AG08396 (cell line): ENCODE results near the gene NEMP2.
"Not testable (repeated sequence)": the region's sequence is repeated elsewhere in the genome, so short reads cannot be mapped to it uniquely, and the experiment has no call there.

Experiments
- DNase-seq: peaks from one replicate; pipeline ENCODE4 v3.0.0; 2012; ENCODE audit warnings: low spot score, mixed read lengths

Gene NEMP2

DNA sequence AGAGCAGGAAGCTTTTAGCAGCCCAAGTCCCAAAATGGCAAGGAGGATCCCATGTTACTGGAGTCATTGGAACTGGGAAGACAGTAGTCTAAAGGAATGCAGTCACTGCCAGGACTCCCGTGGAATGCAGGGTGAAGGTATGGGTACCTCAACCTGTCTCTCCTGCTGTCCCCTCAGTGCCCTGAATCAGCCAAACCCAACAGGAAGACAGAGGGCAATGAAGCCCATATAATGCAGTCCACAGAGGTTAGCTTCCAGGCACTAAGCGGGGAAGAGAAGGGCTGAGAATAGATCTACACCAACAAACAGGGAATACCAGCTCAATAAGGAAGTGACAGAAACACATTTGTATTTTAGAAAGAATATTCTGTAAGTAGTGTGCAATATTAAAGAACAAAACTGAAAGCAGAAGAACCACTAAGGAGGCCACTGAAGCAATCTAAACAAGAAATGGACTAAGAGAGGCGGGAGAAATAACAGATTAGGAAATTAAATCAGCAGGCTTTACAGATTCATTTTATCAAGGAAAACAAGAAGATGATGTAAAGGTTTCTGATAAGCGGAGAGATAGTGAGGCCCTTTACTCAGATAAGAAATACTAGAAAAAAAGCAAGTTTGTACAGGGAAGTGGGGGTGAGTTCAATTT lies 8.3 kb downstream of the NEMP2 start:
- no peak for DNase-seq

DNA sequence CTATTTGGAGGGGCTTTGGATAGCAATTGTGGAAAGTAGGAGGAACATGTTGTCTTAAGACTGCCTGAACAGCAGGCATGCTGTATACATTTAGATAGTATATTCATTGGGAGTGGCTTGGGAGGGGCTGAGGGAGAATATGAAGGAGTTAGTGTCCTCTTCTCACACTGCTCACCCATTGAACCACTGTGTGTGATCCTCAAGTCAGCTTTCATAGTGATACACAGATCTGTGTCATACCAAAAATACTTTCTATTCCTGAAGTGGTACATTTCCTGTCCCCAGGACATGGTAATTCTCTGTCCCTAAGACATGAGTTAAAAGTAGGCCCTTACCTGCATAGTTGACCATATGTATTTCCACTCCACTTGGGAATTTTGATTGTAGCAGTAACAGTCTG lies 9.6 kb downstream of the NEMP2 start:
- no peak for DNase-seq

DNA sequence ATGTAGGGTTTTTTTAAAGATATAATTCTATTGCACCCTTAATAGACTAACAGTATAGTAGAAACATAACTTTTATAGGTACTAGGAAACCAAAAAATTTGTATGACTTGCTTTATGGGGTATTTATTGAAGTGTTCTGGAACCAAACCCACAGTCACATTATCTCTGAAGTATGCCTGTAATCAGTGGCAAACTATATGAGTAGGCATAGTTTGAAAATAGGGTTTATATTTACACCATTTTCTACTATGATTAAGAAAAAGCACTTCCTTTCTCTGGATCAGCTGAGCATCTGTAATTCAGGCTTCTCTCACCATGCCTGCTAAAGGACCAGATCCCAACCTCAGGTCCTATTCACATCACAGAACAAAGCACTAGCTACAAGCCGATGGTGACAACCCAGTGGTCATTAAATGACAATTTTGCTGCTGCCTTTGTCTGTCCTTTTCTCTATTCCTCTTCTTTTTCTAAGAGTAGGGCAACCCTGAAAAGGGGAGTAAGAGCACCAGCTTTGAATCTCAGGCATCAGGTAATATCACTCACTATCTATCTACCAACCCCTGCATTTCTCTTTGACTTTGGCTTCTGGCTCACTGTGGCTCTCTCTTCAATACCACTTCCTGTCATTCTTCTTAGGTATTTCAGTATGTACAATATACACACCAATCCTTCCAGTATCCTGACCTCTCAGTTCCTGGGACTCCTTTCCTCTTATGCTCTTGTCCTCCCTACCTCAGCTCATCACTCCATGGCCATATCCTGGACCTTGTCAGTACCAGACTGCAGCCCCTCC lies 14.4 kb downstream of the NEMP2 start:
- DNase-seq = no peak

DNA sequence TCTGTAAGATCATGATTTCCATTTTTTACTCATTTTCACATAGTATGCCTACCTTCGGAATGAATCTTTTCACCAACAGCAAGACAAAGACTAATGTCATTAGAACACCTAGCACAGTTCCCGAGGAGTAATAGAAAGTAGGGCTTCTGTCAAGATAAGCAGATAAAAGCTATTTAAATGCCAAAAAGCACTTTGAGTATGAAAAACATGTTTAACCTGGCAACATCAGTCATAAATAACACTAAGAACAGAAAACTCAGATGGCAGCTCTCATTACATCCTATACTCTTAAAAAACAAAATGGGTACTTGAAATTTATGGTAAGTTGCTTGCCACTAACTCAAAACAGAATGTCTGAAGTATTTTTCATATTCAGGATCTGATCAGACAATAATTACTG lies 17.1 kb downstream of the NEMP2 start:
- DNase-seq = no peak

DNA sequence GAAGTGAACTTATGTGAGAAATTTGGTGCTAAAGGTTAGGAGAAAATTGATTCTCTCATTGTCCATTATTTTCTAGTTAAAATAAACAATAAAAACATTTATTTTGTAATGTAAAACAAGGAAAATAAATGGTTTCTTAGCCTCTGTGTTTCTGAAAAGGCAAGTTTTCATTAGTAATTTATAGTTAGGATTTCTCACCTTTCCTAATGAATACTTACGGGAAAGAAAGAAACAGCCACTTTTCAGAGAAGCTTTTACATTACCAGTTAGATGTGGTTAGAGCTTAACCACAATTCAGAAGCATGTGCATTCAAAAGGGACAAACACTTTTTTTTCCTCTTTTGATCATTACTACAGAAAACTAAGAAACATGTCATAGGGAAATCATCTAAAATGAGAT lies 18.8 kb downstream of the NEMP2 start:
- DNase-seq = no peak

DNA sequence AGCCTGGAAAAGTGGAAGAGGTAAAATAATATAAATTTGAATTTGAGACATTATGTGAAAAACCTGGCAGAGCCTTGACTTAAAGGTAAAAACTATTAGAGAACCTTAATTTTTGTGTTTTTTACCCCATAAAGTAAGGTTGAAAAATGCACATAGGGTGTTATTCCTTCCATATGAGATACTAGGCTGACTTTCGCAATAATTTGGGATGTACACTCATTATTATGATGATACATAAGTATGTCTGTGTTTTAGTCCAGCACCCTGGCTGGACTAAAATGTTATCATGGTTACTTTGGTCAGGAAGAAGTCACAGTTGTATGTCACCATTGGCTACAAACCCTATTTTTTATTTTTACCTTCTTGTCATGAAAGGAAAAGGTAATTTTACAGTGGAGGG lies 19.8 kb downstream of the NEMP2 start:
- no peak for DNase-seq

DNA sequence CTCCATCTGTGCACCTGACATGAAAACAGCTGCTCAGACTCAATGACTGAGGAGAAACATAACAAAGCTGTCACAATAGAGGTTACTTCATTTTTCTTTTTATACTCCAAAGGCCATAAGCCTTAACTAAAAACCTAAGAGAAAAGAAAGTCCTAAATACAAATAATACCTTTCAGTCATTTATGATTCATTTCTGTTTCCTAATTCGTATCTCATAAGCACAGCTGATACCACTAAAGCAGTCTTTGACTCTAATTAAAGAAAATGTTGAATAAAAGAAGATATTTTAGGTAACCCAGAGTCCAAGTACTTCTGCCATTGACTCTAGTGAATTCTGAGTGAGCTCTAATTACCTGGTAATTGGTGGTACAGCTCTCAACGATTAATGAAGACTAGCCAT lies 20.6 kb downstream of the NEMP2 start:
- DNase-seq = no peak

DNA sequence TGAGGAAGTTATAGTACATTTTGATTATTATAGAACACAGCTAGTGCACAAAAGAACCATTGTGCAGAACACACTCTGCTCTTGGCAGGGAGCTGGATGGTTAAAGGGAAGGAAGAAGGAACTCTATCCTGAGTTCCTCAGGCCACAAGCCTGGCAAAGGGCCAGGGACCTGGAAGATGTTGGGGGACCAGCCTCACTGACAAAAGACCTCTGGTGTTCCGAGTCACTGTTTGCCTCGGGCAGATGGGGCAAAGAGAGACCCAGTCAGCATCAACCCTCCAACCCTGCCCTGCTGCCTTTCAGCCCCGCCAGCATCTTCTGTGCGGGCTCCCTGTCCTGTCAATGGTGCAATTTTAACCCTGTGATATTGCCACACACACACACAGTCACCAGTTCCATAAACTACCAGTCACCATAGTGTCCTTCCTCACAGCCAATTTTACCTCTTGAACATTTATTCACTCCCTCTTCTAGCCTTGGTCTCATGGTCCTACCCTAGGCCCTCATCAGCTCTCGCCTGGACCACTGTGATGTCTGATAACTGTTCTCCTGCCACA lies 21.9 kb downstream of the NEMP2 start:
- DNase-seq = no peak

DNA sequence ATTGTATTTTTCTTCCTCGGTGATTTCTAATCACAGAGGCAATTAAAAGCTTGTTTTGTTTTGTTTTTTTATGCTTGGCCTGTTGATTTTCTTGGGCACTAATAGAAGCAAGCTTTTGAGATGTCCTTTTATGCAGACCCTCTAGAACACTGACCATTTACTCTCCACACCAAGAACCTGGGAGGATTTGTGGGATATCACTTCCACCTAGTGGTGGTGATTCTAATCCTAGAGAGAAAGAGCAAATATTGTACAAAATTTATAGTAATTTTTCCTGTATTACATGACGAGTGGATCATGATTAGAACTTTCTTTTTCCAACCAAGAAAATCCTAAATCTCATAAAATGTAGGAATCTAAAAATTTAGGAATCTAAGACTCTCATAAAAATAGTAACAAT lies 23.4 kb downstream of the NEMP2 start:
- DNase-seq = peak; percentile 38

DNA sequence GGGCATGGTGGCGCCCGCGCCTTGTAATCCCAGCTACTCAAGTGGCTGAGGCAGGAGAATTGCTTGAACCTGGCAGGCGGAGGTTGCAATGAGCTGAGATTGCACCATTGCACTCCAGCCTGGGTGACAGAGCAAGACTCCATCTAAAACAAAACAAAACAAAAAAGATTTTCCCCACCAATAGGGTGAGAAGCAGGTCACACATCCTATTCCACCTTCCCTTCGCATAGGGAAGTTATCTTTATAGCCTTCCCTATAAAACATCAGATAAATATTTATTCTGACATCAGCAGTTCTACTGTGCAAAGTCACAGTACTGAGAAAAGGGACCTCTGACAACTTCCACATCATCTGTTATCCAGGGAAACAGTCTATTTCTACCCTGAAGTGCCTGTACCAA lies 24.6 kb downstream of the NEMP2 start:
- DNase-seq = not testable (repeated sequence)

DNA sequence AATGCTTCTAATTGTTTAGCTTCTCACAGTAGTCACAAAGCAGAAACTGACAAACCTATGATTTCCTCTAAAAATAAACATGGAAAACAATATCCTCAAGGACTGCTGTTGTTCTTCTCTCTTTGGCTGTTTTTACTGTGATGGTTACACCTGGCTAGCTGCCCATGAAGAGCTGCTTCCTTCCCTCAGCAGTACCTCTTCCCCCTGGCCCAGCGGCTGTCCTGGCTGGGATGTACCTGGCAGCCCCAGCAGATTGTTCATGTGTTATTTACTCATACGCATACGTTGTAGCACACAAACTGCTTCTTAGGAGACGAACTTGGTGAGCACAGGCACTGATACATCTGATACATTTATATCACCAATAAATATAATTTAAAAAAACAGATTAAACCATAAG lies 27.4 kb downstream of the NEMP2 start:
- no peak for DNase-seq

DNA sequence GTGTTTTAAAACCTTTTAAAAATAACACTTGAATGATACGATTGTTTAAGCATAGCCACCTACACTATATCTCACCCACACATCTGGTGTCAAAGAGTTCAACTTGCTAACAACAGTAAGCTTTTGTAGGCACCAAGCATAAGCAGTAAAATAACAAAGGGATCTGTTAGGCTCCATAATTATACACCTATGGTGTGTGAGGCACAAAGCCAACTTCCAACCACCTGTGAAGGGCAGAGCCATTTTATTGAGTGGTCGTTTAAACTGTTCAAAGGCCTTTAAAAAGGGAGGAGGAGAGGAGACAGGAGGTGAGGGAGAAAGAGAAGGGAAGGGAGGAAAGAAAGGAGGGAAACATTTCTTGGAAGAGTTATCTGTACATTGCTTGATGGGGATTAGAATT lies 27.9 kb downstream of the NEMP2 start:
- DNase-seq = no peak

DNA sequence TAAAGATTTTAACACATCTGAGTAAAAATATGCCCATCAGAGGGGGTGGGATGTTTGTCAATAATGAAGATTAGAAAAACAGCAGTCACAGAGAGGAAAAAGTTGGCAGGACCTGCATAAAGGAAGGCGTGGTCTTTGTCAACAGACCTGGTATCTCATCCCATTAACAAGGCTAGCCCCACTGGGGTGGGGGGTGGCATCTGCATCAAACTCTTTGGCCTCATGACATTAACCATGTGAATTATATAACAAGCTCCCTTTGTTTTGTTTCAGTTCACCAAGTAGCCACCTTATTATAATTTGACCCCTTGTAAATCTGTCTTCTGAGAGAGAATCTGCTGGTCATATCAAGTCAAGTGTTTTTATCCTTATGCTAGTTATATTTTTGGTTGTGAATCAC lies 28.8 kb downstream of the NEMP2 start:
- no peak for DNase-seq

DNA sequence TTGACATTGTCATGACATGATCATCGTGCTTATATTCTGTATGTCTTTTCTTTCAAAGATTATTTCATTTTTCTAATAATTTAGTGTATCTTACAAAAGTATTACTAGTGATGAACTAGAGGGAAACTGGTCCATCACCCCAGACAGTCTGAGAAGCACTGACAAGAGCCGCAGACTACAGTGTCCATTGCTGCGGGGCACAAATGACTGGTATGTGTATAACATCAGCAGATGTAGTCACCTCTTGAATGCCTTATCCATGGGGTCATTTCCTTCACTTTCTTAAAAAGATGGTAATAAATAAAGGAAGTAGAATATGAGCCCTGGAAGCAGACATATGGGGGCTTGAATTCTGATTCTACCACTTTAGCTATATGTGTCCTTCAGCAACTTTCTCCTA lies 29.6 kb downstream of the NEMP2 start:
- no peak for DNase-seq

DNA sequence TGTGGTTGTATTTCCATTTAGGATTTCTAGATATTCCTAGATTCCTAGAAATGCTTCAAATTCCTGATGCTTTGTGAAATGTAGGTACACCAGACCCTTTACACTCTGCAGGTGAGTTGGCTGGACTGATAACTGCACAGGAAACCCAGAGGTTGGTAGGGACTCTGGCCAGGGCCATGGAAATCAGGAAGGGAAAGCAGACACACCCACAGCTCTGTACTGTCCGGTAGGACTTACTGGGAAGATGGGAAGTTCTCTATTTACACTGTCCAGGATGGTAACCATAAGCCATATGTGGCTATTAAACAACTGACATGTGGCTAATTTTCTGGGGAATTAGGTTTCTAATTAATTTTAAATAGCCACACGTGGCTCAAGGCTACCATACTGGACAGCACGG lies 31.4 kb downstream of the NEMP2 start:
- DNase-seq = no peak

DNA sequence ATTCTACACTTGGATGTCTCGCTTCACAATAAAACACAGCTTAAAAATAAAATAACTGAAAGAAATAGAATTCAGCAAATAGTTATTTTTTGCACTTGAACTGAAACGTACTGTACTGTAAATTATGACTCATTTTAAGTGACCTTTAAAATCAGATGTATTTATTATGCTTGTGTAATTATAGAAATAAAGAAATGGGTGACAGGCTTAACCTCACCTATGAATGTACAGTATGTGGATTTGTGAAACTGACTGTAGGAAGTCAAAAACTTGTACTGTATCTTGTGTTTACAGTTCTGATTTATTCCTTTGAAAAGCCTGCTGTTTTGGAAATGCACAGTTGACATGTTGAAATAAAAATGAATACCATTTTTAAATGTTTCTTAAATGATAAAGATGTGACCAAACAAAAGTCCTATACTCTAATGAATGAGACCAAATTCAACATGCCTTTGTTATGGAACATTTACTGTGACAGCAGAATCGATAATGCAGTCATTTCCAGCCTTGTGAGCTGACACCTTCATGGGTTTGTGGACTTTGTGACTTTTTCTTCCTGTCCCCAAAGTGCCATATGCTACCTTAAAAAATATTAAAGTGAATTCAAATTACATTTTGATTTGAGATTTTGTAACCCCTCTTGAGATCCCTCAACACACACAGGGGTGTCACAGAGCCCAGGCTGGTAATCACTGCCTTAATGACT lies 32.7 kb downstream of the NEMP2 start:
- DNase-seq = no peak

DNA sequence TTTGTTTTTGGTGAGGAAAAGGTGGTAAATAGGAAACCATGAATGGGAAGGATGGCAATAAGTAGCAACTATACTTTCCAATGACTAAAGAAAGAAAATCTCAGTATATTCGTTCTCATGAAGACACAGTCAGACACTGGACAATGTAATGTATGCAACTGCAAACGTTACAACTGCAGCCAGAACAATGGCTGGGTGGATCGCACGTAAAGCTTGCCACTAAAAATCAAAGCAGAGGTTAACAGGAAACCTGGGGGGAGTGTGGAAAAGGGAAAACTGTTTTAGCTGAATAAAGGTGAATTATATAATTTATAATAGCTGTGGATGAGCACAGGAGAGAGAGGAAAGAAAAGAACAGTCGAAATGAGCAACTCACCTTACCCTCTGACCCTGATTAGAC lies 33.3 kb downstream of the NEMP2 start:
- no peak for DNase-seq

DNA sequence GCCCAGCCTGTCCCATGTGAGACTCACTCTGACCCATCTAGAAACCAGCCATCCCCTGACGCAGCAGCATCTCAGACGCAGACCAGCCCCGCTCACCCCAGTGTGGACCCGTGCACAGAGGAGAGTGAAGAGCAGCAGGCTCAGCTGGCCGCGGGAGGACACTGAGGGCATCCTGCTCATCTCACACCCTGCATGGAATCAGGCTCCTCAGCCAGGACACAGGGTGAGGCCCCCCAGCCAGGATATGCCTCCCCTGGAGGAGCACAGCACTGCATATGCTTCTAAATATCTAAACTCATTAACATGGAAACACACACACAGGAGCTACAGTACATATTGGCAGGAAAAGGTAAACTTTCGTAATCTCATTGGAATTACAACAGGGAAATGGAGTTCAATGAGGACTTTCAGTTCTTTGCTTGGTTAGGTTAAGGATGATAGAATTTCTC lies 34.4 kb downstream of the NEMP2 start:
- no peak for DNase-seq

DNA sequence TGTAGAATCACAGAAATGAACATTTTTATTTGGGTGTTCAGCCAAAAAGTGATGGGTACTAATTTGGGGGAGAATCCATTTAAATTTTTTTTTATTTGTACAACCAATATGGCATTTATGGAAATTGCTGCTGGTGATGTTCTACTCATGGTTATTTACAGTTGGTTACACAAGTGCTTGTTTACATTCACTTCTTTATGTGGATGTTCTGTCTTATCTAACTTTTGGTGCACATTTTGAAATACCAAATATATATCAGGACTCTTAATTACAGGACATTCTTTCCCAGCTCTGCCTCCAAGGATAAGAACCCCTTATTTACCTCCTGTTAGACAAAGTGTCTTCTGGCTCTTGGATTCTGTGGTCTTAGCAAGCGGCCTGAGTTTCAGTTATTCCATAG lies 35.2 kb downstream of the NEMP2 start:
- no peak for DNase-seq

DNA sequence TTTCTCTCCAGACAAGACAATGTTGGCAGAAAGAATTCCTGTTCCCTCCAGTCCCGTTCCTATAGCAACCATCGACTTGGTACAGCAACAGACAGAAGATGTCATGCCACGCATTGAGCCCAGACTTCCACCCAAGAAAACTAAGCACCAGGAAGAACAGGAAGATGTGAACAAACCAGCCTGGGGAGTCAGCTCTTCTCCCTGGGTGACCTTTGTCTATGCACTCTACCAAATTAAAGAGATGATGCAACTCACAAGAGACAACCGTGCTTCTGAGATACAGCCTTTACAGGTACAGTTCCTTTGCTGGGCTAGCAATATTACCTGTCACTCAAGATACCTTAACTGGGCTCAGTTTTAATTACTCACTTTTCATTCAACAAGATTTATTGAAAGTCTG lies 37.1 kb downstream of the NEMP2 start:
- no peak for DNase-seq

DNA sequence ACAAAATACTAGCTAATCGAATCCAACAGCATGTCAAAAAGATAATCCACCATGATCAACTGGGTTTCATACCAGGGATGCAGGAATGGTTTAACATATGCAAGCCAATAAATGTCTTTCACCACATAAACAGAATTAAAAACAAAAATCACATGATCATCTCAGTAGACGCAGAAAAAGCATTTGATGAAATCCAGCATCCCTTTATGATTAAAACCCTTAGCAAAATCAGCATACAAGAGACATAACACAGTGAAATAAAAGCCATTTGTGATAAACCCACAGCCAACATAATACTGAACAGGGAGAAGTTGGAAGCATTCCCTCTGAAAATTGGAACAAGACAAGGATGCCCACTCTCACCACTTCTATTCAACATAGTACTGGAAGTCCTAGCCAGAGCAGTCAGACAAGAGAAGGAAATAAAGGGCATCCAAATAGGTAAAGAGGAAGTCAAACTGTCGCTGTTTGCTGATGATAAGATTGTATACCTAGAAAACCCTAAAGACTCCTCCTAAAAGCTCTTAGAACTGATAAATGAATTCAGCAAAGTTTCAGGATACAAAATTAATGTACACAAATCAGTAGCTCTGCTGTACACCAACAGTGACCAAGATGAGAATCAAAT lies 39.8 kb downstream of the NEMP2 start:
- DNase-seq = not testable (repeated sequence)

DNA sequence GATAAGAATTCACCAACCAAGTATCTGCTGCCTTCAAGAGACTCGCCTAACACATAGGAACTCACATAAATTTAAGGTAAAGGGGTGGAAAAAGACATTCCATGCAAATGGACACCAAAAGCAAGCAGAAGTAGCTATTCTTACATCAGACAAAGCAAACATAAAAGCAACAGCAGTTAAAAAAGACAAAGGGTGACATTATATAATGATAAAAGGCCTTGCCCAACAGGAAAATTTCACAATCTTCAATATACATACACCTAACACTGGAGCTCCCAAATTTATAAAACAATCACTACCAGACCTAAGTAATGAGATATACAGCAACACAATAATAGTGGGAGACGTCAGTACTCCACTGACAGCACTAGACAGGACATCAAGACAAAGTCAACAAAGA lies 41.4 kb downstream of the NEMP2 start:
- DNase-seq = no peak

DNA sequence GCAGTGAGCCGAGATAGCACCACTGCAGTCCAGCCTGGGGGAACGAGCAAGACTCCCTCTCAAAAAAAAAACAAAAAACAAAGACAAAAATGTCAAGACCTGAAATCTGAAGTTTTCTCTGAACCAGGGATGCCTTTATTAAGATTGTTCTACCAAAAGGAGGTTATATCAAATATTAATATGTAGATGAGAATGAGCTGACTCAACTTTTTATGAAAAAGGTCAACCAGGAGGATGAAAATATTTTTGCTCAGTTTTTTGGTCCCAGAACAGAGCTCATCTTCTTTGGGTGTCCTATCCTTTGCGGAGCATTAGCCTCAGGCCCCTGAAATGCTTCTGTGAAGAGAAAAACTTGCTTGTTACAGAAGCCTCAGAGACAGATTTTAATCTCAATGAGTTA lies 44.0 kb downstream of the NEMP2 start:
- no peak for DNase-seq
